Breast epithelium (tissue), 3 donors: ENCODE measurements around the gene FXYD3.

Experiments used
- CTCF ChIP-seq, 3 donors: fragments of 450-650 bp; IDR thresholded peaks; one replicate each; pipeline ENCODE4 v1.5.1; 2016 to 2017; ENCODE audit warnings: antibody characterized with exemption in 3 of 3, mild to moderate bottlenecking in 3 of 3, moderate library complexity in 3 of 3
- POLR2A ChIP-seq: fragments of 450-650 bp; IDR thresholded peaks from one replicate; pipeline ENCODE4 v1.6.1; 2016; ENCODE audit warnings: antibody characterized with exemption, mild to moderate bottlenecking, moderate library complexity
- POLR2AphosphoS5 ChIP-seq, 3 donors: sonication (generic); formaldehyde crosslinking; IDR thresholded peaks; one replicate each; pipeline ENCODE4 v1.6.1; 2017; ENCODE audit warnings: antibody characterized with exemption in 3 of 3

- no peak for TF ChIP-seq CTCF (IDR thresholded peaks at IDR 0.05)
- TF ChIP-seq POLR2AphosphoS5 (IDR thresholded peaks at IDR 0.05) = no peak
- no peak for TF ChIP-seq POLR2A
Observed at GRCh38 chr19:35164418-35164817, 48.8 kb downstream of the FXYD3 start.
